ENCODE measurements around the gene PTPRN2.

PTPRN2 gene

DNA sequence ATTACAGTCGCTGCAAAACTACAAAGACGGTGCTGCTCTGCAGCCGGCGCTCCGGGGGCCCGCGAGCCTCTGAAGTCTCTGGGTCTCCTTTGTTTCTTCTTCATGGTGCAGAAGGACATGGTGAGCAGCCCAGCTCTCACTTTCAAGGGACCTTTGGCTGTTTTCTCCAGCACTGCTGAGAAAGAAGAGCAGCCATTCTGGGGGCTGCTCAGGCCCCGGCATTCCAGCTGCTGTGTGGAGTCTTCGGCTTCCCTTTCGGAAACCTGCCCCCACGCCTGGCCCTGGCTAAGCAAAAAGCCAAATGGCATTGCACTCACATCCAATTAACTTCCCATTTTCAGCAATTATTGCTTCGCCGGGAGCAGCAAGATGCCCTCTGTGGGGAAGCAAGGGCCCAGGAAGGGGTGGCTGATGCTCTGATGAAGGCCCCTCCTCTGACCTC lies 555.7 kb downstream of the PTPRN2 start:
- no peak for DNase-seq

DNA sequence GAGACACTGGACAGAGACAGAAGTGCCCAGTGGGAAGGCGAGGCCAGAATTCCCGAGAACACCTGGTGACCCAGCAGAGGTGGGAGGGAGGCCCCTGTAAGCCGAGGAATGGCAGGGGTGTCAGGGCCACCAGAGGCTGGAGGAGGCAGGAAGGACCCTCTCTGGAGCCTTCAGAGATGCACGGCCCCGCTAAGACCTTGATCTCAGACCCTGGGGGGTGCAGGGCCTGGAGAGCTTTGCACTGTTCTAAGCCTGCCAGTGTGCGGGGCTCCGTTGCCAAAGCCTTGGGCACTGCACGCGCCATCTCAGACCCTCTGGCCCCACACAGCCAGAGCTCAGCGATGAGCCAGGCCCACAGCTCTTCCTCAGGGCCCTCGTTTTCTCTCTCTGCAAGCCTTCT lies 557.1 kb downstream of the PTPRN2 start:
- no peak for DNase-seq

DNA sequence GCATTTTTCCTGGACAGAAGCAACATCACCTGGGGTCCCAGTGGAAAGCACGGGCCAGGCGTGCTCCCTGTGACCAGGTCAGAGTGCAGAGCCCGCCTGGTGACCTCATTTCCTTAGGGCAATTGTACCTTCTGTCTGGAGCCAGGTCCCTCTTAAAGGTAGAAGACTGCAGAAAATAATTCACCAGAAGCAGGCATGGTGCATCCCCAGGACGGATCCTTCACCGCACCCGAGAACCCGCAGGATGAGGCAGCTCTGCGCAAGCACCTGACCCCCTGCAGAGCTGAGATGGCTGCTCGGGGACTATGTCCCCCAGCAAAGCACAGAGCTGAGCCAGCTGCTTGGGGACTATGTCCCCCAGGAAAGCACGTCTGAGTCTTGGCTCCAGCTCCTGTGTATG lies 557.6 kb downstream of the PTPRN2 start:
- DNase-seq = no peak

DNA sequence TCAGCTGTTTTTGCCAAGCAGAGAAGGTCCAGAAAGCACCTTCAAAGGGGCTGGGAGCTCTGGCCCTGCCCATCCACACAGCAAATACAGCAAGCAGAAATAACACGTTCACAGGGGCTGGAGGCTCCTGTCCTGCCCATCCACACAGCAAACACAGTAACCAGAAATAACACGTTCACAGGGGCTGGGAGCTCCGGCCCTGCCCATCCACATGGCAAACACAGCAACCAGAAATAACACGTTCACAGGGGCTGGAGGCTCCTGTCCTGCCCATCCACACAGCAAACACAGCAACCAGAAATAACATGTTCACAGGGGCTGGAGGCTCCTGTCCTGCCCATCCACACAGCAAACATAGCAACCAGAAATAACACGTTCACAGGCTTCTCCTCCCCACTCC lies 558.1 kb downstream of the PTPRN2 start:
- DNase-seq = no peak

DNA sequence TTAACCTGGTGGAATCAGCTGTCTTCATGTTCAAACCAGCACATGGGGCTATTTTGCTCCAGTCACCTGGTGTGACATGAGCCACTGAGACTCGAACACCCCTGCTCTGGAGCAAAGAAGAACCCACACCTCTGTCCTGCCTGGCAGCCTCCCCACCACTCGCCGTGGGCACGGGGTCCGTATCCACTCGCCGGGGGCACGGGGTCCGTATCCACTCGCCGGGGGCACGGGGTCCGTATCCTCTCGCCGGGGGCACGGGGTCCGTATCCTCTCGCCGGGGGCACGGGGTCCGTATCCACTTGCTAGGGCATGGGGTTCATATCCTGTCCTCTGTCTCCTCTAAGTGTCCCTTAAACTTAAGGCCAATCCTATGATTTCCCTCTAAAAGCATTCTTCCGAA lies 558.7 kb downstream of the PTPRN2 start:
- DNase-seq = no peak

- DNase-seq = no peak
These were observed 559.2 kb downstream of the PTPRN2 start for GRCh38 chr7:158028290-158028941.

- no peak for DNase-seq
These were observed 560.0 kb downstream of the PTPRN2 start for GRCh38 chr7:158027646-158028045.

DNA sequence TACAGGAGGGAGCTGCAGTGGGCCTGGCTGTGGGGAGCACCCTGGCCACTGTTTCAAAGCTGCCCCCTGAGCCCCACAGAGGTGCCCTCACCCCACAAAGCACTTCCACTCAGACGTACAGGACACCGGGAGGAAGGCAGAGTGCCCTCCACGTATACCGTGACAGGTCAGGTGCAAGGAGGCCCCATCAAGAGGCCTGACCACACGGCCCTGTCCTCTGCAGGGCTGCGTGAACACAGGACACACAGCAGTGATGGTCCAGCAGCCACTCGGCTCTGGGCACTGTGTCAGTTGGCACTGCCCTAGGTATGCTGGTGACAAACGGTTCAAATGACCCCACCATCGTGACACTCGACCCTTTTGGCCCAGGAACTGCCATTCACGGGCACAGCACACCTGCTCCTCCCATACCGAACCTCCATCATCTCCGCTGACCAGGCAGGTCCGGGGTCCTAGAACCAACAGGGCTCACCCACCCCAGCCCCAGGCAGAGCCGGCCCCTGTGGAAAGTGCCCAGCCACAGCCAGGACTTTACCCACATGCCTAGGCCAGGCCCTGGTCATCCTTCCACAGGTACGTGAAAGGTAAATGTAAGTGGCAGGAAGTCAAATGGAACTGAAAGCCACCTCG lies 560.9 kb downstream of the PTPRN2 start:
- DNase-seq = no peak

DNA sequence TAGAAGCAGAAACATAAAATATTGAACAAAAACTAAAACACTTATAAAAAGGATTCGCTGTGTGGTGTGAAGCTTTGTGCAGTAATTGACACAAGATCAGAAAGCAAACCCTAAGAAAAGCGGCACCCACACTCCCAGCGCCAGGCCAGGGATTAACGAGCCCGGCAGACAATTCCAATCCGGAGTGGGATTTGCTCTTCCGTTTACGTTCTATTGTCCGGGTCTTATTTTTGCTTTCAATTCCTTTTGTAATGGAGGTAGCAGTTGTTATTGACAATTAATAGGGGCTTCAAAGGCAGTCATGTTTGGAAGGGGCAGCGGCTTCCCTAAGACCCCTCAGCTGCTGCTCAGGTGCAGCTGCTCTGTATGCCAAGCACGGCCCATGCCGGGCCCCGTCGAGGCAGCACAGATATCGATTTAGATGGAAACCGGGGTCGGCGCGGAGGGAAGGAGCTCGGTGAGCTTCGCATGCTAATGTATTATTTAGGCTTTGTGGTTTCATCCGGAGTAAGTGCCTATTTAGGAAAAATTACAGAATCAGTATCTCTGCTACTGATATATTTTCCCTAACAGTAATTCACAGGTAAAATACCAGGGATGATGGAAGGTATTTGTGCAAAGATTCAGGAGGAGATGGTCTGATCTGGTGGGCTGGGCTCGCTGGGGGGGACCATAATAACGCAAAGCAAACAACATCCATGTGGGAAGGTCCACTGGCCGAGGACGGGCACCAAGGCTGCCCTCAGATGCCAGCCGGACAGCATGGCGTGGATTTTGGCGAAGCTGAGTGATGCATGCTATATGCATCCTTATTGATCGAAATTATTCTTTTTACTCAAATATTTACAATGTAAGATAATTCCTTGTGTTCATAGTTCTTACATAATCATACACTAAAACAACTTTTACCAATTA lies 561.7 kb downstream of the PTPRN2 start:
- no peak for DNase-seq

DNA sequence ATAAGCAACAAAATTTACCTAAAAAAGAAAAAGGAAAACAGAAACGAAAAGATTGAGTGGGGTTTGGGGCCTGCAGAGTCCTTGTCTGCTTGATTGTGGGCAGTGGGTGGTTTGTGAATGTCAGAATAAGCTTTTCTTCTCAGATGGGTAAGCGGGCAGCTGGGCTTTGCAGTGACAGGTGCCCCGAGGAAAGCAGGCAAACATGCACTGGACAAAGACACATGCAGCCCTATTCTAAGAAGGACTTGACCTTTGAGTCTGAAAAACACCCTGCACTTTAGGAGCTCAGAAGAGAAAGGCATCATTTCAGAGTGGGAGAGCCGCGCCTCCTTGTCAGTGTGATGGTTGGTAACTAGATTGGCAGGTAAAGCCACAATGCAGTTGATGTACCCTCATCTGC lies 562.7 kb downstream of the PTPRN2 start:
- DNase-seq = no peak

- no peak for DNase-seq
These were observed 563.3 kb downstream of the PTPRN2 start for GRCh38 chr7:158024351-158024715.

GRCh38 chr7:158023681-158024350 lies 563.8 kb downstream of the PTPRN2 start:
- DNase-seq = no peak

DNA sequence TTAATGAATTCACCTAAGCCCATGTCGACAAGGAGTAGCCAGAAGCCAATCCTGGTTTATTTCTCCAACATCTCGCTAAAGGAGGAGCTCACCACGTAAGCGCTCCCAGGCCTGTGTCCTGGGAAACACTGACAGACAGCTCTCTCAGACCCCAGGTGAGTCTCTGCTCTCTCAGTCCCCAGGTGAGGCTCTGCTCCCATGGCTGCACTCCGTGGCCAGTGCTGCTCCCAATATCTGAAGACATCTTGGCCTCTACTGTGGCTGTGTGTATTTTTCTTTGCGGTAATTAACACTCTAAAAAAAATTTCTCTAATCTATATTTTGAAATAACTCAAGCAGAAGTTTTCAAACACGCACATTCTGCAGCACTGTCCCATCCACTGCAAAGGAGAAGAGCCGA lies 564.5 kb downstream of the PTPRN2 start:
- DNase-seq = no peak

GRCh38 chr7:158022601-158023000 lies 565.0 kb downstream of the PTPRN2 start:
- DNase-seq = no peak

DNA sequence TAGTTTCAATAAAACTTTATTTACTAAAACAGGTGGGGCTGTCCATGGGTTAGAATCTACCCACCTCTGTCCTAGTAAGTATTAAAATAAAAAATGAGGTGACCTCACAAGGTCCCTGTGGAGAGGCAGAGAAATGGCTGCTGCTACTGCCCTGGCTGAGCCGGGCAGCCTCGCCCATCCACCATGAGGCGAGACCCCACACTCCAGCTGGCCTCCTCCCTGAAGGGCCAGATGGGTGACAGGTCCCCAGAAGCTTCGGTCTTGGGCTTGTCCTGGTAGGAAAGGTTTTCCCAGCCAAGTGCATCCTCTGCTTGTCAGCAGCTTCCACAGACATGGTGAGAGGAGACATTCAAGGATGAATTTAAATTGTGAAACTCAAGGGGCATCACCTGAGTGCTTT lies 565.8 kb downstream of the PTPRN2 start:
- no peak for DNase-seq

DNA sequence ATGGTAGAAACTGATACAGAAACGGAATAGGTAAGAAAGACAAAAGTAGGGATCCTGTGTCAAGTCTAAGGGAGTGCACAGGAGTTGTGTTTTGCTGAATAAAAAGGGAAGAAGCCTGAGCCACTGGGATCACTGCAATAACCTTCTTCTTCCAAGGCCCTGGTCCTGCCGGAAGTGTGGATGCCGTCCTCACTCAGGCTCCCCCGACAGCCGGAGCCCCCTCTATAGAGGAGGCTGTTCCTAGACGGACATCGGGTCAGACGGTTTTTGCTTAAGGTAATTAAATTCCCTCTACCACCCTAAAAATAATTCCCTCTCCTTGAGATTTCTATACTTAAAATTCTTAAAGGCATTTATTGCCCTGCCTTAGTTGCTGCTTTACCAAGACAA lies 566.9 kb downstream of the PTPRN2 start:
- no peak for DNase-seq

GRCh38 chr7:158019726-158020705 lies 567.6 kb downstream of the PTPRN2 start:
- no peak for DNase-seq

DNA sequence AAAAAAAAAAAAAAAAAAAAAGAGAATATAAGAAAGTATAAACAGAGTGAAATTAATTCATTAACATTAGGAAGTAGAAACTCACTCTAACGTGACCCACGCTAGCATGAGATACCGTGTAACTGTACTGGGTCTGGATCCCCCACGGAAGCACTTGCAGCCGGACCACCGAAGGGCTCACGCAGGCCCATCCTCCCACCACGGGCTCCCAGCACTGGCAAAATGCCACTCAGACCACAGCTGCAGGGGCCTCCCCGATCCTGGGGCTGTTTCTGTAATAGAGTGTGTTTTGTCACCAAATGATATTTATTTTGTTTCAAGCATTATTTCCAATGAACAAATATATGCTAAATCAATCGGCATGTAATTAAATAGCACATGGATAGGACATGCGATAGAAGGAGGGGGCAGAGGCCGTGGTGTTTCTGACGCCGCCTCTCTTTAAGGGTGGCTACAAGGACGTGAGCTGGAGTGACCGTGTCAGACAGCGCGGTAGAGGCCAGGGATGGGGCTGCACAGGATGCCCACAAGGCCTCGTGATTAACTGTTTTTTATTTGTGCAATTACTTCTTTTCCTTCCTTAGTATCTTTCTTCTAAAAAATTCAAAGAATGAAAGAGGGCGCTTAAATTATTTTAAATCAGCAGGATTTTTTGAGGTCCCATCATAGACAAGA lies 568.5 kb downstream of the PTPRN2 start:
- DNase-seq = no peak

GRCh38 chr7:158018098-158018762 lies 569.4 kb downstream of the PTPRN2 start:
- DNase-seq = no peak

GRCh38 chr7:158017111-158018097 lies 570.2 kb downstream of the PTPRN2 start:
- DNase-seq = no peak
